Skin of body (tissue), 2 donors: ENCODE results near the gene ZNF536. TPM values are rescaled to one million over a fixed set of nuclear protein-coding genes. Genes with fewer than 3 reads are reported as not detected.
"Not testable (repeated sequence)": the region's sequence is repeated elsewhere in the genome, so short reads cannot be mapped to it uniquely, and the experiment has no call there.

Experiments
- DNase-seq: peaks from one replicate; lab custom pipeline; 2025; lab: John Stamatoyannopoulos, UW
- total RNA-seq: library from RNA; depleted of rRNA; stranded (reverse); fragments of >200 nt; gene quantifications from one replicate; pipeline ENCODE4 v1.2.3, GENCODE V29; 2014

The ZNF536 gene
- total RNA-seq, 1 donor from 2014 or later = 8.9 TPM

DNA sequence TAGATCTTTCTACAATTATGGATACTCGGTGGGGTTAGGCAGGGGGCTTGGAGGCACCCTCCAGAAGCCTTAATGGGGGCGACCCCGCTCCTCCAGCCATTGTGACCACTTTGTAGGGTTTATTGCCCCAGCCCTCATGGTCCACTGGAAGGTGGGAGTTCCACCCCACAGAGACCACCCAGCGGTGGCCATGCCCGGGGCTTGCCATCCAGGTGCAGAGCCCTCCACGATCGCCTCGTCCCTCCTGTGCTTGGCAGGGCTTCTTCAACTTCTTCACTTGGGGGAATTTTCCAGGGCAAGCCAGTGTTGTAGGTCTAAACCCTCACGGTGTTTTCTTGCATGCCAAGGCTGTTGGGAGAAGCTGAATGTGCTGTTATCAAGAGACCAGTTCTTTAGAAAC, 16.1 kb downstream of the ZNF536 start:
- DNase-seq = no peak

DNA sequence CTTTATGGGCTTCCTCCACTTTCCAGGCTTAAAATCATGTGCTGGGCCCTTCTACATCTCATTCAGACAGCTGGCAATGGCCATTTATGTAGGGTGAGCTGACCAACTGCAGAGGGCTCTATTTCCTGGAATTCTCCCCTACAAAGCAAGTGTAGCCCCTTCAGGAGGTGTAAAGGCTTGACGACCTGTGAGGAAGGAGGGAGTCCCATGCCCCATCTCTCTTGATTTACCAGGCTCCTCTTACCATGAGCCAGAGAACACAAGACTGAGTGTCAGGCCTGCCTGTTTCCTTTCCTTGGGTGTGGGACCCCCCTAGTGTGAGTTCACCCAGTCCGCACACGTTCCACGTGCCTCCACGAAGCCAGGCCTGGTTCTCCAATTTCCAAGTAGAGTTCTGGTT, 16.6 kb downstream of the ZNF536 start:
- no peak for DNase-seq

GRCh38 chr19:30390356-30390988, 18.3 kb downstream of the ZNF536 start:
- DNase-seq = no peak

DNA sequence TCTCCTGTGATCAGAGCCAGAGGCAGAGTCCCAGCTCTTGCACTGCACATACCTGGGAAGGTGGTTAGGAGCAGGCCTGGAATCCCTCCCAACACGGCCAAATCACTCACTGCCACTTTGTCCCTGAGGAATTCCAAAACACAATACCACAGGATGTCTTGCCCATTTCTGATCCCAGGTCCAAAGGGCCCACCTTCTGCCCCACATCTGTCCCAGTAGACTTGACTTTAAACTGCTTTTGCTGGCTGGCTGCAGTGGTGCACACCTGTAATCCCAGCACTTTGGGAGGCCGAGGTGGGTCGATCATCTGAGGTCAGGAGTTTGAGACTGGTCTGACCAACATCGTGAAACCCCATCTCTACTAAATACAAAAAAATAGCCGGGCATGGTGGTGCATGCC, 18.9 kb downstream of the ZNF536 start:
- DNase-seq = no peak

DNA sequence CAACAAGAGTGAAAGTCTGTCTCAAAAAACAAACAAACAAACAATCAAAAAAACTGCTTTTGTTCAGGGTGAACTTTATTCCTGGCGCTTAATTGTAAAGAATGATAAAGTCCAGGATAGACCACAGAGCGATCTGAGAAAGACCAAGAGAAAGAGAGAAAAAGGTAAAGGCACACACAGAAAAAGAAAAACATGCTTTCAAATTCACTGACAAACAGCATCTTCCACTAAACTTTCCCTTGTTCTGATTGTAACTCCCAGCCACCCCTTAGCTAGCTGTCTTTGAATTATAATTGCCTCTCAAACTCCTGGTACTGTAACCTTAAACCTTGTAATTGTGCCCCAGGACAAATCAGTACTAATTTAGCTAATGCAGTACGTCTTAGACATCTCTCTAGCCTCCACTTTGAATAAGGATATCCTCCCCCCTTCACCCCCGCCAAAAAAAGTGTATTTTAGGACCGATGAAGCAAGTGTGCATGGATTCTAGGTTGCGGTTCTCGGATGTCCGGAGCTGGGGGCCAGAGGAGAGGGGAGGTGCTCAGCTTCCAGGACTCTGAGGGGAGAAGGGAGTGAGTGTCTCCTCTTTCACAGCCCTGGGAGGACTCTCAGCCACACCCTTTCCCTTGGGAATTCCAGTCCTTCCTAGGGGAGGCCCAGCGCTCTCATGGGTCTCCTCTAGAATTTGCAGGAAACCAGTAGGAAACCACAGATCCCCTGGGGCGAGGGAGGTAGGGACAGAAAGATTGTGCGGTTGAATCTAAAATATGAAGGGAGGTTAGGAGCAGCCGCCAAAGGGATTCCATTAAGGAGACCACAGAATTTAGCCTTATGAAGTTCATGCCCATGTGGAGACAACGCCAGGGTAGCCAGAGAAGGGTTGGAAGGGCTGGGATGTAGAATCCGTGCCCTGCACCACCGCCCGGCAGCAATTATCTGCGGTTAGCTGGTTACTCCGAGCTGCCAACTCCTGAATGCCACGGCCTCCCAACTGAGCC, 19.7 kb downstream of the ZNF536 start:
- DNase-seq = no peak

DNA sequence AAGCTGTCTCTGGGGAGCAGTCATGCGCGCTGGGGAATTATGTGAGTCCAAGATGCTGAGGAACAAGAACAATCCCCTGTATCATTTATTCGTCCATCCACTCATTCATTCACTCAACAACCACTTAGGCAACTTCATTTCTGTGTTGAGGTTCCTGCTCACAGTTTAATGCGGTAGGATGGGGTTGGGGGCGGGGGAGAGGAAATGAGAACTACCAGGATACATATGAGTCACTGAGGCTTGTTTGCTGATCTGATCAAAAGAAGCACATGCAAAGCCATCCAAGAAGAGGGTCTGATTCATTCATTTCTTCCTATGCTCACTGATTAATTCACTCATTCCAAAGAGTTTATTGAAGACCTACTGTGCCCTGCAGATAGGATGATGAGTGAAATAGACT, 20.9 kb downstream of the ZNF536 start:
- DNase-seq = no peak

- no peak for DNase-seq
Measured at GRCh38 chr19:30393729-30394480, 21.7 kb downstream of the ZNF536 start.

GRCh38 chr19:30394481-30395151, 22.4 kb downstream of the ZNF536 start:
- DNase-seq = no peak

- DNase-seq = no peak
Measured at GRCh38 chr19:30395283-30395682, 23.1 kb downstream of the ZNF536 start.

DNA sequence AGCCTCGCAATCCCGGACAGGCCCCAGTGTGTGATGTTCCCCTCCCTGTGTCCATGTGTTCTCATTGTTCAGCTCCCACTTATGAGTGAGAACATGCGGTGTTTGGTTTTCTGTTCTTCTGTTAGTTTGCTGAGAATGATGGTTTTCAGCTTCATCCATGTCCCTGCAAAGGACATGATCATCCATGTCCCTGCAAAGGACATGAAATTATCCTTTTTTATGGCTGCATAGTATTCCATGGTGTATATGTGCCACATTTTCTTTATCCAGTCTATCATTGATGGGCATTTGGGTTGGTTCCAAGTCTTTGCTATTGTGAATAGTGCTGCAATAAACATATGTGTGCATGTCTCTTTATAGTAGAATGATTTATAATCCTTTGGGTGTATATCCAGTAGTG, 26.4 kb downstream of the ZNF536 start:
- not testable (repeated sequence) for DNase-seq

DNA sequence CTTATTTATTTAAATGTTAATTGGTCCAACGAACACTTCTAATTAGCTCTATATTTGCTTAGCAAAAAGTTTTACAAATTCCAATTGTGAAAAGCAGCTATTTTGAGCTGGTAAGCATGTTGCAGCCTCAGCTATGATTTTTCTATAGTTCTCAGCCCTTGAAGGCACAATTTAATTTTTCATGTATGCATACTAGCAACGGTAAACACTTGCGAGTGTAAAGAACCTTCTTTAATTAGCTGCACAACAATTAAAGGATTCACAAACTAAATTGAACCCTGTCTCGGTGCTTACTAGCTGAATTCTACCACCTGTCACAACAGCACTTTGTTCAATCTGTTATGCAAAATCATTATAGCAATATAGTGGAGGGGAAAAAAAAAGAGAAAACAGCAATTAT, 29.8 kb downstream of the ZNF536 start:
- DNase-seq = no peak

DNA sequence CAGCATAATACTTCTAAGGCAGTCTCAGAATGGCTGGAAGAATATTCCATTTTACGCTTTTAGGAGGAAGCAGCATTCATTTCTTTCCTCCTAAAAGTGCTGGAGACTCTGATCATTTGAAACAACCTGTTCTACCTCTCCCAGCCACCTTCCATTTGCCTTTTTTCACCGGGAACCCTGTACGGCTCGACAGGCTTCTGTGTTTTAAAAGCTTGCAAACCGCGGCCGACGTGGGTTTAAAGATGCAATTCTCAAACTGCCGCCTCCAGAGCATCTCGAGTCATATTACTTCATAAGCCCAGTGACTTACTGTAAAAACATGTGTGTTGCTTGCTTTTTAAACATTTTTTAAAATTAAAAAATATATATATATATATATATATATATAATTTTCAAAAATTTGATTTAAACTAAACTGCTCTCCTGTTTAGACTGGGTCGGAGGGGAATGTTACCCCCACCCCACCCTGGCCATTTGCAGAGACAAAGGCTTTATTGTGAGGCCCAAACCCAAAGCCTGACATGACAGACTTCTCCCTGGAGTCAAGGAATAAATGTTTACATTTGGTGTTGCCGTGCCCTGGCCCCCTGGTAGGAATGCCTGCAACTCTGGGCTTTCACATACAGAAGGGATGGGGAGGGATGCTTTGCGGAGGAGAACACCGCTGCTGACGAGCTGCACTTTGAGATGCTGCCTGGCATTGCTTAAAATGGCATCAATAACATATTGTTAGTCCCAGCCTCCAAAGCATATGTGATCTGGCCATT, 30.4 kb downstream of the ZNF536 start:
- peak; percentile 25 for DNase-seq

DNA sequence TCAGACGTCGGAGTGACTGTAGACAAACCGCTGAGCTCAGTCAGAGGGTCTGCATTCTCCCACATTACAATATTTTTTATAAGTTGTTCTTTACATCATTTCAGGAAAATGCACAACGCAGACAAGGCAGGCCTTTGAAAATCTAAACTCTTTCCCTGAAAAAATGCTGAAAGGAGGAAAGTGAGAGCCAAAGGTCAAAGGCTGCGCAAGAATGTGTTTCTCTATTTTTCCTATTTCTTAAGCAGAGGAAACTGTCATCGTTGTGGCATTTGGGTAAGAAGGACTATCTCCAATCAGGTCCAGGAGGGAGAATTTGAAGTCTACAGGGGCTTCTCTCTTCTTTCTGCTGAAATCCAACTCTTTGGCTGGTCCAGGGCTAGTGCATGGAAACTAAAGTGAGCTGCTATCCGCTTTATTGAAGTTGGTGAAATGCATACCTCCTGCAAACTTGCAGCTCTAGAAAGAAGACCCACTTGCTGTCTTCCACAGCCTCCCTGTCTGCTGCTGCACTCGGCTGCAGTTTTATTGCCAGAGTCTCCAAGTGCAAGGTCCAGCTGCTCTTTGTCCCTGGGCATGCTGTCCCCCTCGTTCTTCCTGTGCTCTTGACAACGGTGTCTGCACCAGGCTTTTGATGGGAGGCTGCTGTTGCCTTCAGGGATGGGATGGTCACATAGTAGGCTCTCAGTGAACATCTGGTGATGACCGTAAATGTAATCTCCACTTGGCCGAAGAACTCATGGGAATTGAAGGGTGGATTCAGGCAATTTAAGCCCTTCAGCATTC, 31.2 kb downstream of the ZNF536 start:
- DNase-seq = peak; percentile 25

- DNase-seq = no peak
Measured at GRCh38 chr19:30406220-30407067, 34.3 kb downstream of the ZNF536 start.

DNA sequence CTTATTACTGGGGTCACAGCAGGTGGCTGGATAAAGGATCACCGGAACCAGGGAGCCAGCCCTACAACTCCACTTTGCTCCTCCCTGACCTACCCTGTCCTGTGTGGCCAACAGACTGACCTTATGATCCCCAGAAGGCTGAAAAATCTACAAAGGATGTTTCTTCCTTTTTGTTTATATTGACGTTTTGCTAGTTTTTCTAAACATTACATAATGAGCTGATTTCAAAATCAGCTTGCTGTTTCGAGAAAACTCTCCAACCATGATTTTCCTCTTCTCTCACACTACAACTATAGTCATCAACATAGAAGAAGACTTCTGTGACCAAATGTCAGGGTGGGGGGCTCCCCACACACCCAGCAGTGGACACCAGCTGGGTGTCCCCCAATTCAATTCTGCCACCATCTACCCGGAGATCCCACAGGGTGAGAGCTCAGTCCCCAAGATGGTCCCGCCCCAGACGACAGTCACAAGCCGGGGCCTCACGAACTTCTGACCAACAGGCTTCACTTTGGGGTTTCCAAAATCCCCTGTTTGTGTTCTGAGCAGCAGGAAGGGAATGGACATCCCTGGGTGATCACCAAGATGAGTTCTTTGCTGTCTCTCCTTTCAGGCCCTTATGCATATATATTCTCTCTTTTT, 35.0 kb downstream of the ZNF536 start:
- DNase-seq = no peak

- no peak for DNase-seq
Measured at GRCh38 chr19:30408734-30409301, 36.6 kb downstream of the ZNF536 start.

DNA sequence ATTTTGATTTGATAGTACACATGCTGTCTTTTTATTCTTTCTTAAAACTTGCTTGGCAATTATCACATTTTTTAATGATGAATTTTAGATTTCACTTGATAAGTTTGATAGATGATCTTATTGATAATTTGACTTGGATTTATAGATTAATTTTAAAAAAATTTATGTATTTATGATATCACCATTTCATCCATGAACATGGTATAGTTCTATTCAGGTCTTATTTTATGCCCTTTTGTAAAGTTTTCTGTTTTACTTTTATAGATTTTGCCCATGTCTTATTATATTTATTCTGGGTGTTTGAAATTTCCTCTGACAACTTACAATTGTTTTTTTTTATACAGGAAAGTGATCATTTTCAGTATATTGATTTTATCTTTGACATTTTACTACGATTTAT, 39.5 kb downstream of the ZNF536 start:
- no peak for DNase-seq

- no peak for DNase-seq
Measured at GRCh38 chr19:30416375-30416774, 44.2 kb downstream of the ZNF536 start.
